HCT116 (cell line): ENCODE measurements around the gene FHL3. TPM values are rescaled to one million over a fixed set of nuclear protein-coding genes. Genes with fewer than 3 reads are reported as not detected.

Experiments used
- ATAC-seq: fragments of 200-7000 bp; cut with Tn5 transposase; 2 replicates; pipeline ENCODE4 v1.9.1; 2020; ENCODE audit warnings: mild to moderate bottlenecking, moderate library complexity
- BruUV-seq: library from RNA; stranded (reverse); fragments of 400-500 nt; replicated peaks from 2 replicates; lab custom pipeline; 2021; lab: Mats Ljungman, UMichigan
- CTCF ChIA-PET: fragments of 300-600 bp; sonication (Branson Sonifier 250); formaldehyde crosslinking; loops from one replicate; lab custom pipeline; 2021; ENCODE audit warnings: antibody characterized with exemption; lab: Charles Lee
- POLR2A ChIA-PET: fragments of 300-600, 350-600 bp; sonication (Branson Sonifier 250); formaldehyde crosslinking; loops from one replicate; lab custom pipeline; 2021; ENCODE audit warnings: antibody characterized with exemption; lab: Charles Lee
- RAD21 ChIA-PET, 2 experiments: fragments of 300-600 bp; sonication (Branson Sonifier 250); formaldehyde crosslinking; loops; one replicate each; lab custom pipeline; 2023; ENCODE audit warnings: low total read pairs in 2 of 2; ENCODE audit not compliant: uncharacterized antibody in 2 of 2, unreplicated experiment in 2 of 2, low non-redundant PET in 1 of 2; lab: Charles Lee
- DNase-seq: peaks from one replicate; pipeline ENCODE4 v3.0.0-alpha.2; 2010; ENCODE audit warnings: low read depth, low spot score
- H2AFZ ChIP-seq: fragments of 200-600 bp; shearing (Covaris generic), sonication (generic); 2 replicates; pipeline ENCODE4 v1.6.1; 2017; ENCODE audit warnings: low read depth, mixed run types, mixed read lengths, antibody characterized with exemption, low read length; ENCODE audit not compliant: poor library complexity, severe bottlenecking
- H3K27ac ChIP-seq: 2 replicates; pipeline ENCODE4 v1.5.1; 2012; ENCODE audit warnings: low read depth, low read length
- H3K27me3 ChIP-seq: fragments of 200-600 bp; sonication (generic); 2 replicates; pipeline ENCODE4 v1.6.1; 2016; ENCODE audit warnings: mixed run types, low read length, mixed read lengths; ENCODE audit not compliant: insufficient read depth
- H3K36me3 ChIP-seq, 2 experiments: fragments of 200-500 bp in 1 of 2; fragments of 200-600 bp in 1 of 2; sonication (Bioruptor generic) in 1 of 2; sonication (generic) in 1 of 2; 2 replicates each; pipeline versions ENCODE4 v1.5.1 to v1.6.1; 2014 to 2016; ENCODE audit warnings: low read length in 2 of 2, inconsistent platforms in 1 of 2, mixed read lengths in 1 of 2, mixed run types in 1 of 2; ENCODE audit not compliant: insufficient read depth in 2 of 2, control insufficient read depth in 1 of 2
- H3K4me1 ChIP-seq, 2 experiments: fragments of 200-600 bp in 1 of 2; sonication (generic) in 1 of 2; 2 replicates each; pipeline versions ENCODE4 v1.5.1 to v1.6.1; 2012 to 2017; ENCODE audit warnings: low read length in 2 of 2, inconsistent platforms in 1 of 2, mild to moderate bottlenecking in 1 of 2, mixed read lengths in 1 of 2, mixed run types in 1 of 2, moderate library complexity in 1 of 2; ENCODE audit not compliant: insufficient read depth in 2 of 2, control insufficient read depth in 1 of 2
- H3K4me2 ChIP-seq: fragments of 200-600 bp; sonication (generic); 2 replicates; pipeline ENCODE4 v1.6.1; 2017; ENCODE audit warnings: mixed run types, low read length, mixed read lengths
- H3K4me3 ChIP-seq, 2 experiments: fragments of 200-600 bp in 1 of 2; sonication (generic) in 1 of 2; replicated peaks in 1 of 2; 2 replicates each; pipeline ENCODE4 v1.5.1; 2011 to 2016; ENCODE audit warnings: low read length in 2 of 2, control low read depth in 1 of 2, low read depth in 1 of 2, mild to moderate bottlenecking in 1 of 2, mixed read lengths in 1 of 2, mixed run types in 1 of 2
- H3K79me2 ChIP-seq: fragments of 200-600 bp; sonication (generic); 2 replicates; pipeline ENCODE4 v1.6.1; 2017; ENCODE audit warnings: mild to moderate bottlenecking, mixed run types, low read length, moderate library complexity, mixed read lengths; ENCODE audit not compliant: insufficient read depth
- H3K9ac ChIP-seq: fragments of 200-600 bp; sonication (generic); 2 replicates; pipeline ENCODE4 v1.6.1; 2016; ENCODE audit warnings: low read length, mixed read lengths
- H3K9me2 ChIP-seq: fragments of 200-600 bp; sonication (generic), shearing (Covaris generic); 2 replicates; pipeline ENCODE4 v1.6.1; 2017; ENCODE audit warnings: mixed run types, mild to moderate bottlenecking, moderate library complexity; ENCODE audit not compliant: insufficient read depth
- H3K9me3 ChIP-seq, 2 experiments: fragments of 200-500 bp in 1 of 2; fragments of 200-600 bp in 1 of 2; sonication (Bioruptor generic) in 1 of 2; sonication (generic) in 1 of 2; 2 replicates each; pipeline ENCODE4 v1.6.1; 2014 to 2017; ENCODE audit warnings: low read length in 2 of 2, mixed read lengths in 2 of 2, inconsistent platforms in 1 of 2, low read depth in 1 of 2, mild to moderate bottlenecking in 1 of 2, mixed run types in 1 of 2, moderate library complexity in 1 of 2; ENCODE audit not compliant: control insufficient read depth in 1 of 2, insufficient read depth in 1 of 2
- H4K20me1 ChIP-seq: fragments of 200-600 bp; sonication (generic), shearing (Covaris generic); 2 replicates; pipeline ENCODE4 v1.6.1; 2017; ENCODE audit warnings: mixed run types, mild to moderate bottlenecking, moderate library complexity; ENCODE audit not compliant: insufficient read depth
- CBX3 ChIP-seq: IDR thresholded peaks from 2 replicates; pipeline ENCODE4 v1.6.1; 2012; ENCODE audit warnings: low read depth
- CEBPB ChIP-seq: IDR thresholded peaks from 2 replicates; pipeline ENCODE4 v1.6.1; 2012; ENCODE audit warnings: low read depth
- EGR1 ChIP-seq: IDR thresholded peaks from 2 replicates; pipeline ENCODE4 v1.6.1; 2012; ENCODE audit warnings: low read depth
- ELF1 ChIP-seq: IDR thresholded peaks from 2 replicates; pipeline ENCODE4 v1.6.1; 2012; ENCODE audit warnings: low read depth, borderline replicate concordance
- EZH2phosphoT487 ChIP-seq: fragments of 200-600 bp; IDR thresholded peaks from 2 replicates; pipeline ENCODE4 v1.6.1; 2018; ENCODE audit warnings: antibody characterized with exemption, borderline replicate concordance
- JUND ChIP-seq: IDR thresholded peaks from 2 replicates; pipeline ENCODE4 v1.6.1; 2012
- POLR2A ChIP-seq: IDR thresholded peaks from 2 replicates; pipeline ENCODE4 v1.7.0; 2011; ENCODE audit warnings: borderline replicate concordance; ENCODE audit not compliant: insufficient read depth, insufficient read length; ENCODE audit errors: extremely low read depth
- POLR2AphosphoS5 ChIP-seq: IDR thresholded peaks from 2 replicates; pipeline ENCODE4 v1.6.1; 2011; ENCODE audit warnings: mild to moderate bottlenecking, low read depth, low read length, moderate library complexity
- SRF ChIP-seq: IDR thresholded peaks from 2 replicates; pipeline ENCODE4 v1.6.1; 2012; ENCODE audit warnings: low read depth
- TCF7L2 ChIP-seq: IDR thresholded peaks from 2 replicates; pipeline ENCODE4 v1.7.0; 2011; ENCODE audit warnings: borderline replicate concordance, inconsistent platforms; ENCODE audit not compliant: insufficient read depth, insufficient read length; ENCODE audit errors: extremely low read depth
- YY1 ChIP-seq: IDR thresholded peaks from 2 replicates; pipeline ENCODE4 v1.6.1; 2011; ENCODE audit warnings: low read length, low read depth, moderate library complexity, mild to moderate bottlenecking; ENCODE audit not compliant: insufficient replicate concordance; ENCODE audit errors: extremely low read depth
- ZFX ChIP-seq: fragments of 450-650 bp; IDR thresholded peaks from 2 replicates; pipeline ENCODE4 v1.6.1; 2017
- intact Hi-C: fragments of 100-400 bp; cut with micrococcal nuclease; formaldehyde crosslinking; loops from 2 replicates; pipeline ENCODE4 v1.10.0; 2022
- total RNA-seq: library from RNA; stranded (reverse); gene quantifications from one replicate; pipeline ENCODE4 v1.2.1, GENCODE V29; 2021; ENCODE audit not compliant: unreplicated experiment
- TF ChIP-seq, protein P1 (sequence below), 3 experiments: fragments of 200-600 bp in 1 of 3; sonication (generic) in 1 of 3; IDR thresholded peaks in 2 of 3; conservative IDR thresholded peaks in 1 of 3; 2 replicates each; pipeline ENCODE4 v1.5.1; 2012 to 2017; ENCODE audit warnings: low read depth in 2 of 3, low read length in 2 of 3, antibody characterized with exemption in 1 of 3, borderline replicate concordance in 1 of 3, control low read depth in 1 of 3, mild to moderate bottlenecking in 1 of 3, mixed read lengths in 1 of 3, mixed run types in 1 of 3, moderate library complexity in 1 of 3; ENCODE audit not compliant: insufficient read depth in 1 of 3
- TF ChIP-seq, protein P2 (sequence below): IDR thresholded peaks from 2 replicates; pipeline ENCODE4 v1.6.1; 2012

Gene FHL3
- total RNA-seq, 1 experiment from 2014 or later = 22.5 TPM

DNA sequence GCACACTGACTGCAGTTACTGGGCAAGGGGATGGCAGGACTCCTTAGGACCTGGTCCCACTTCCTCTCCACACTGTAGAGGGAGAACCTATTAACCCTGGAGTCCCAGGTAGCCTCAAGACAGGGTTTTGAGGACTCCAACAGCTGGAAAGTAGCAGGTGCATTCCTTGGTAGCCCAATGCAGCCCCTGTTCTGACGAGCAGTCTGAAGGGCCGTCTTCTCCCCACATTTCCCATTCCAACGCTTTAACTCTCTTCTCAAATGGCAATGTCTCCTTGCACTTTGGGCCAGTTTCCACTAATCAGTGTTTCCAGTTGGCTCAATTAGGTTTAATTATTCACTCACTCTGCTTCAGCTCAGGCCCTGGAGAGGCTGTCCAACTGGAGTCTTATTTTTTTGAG is 49.6 kb downstream of the FHL3 start:
- no peaks in the 10 kb centered on the region for H3K9me2 ChIP-seq
- TF ChIP-seq CEBPB = no peak
- no peak for TF ChIP-seq TCF7L2
- no peak for TF ChIP-seq JUND
- TF ChIP-seq SRF = no peak
- TF ChIP-seq ZFX = no peak
- TF ChIP-seq YY1 = no peak
- no peak for TF ChIP-seq EGR1
- no peak for TF ChIP-seq POLR2AphosphoS5
- TF ChIP-seq, protein P1, sequence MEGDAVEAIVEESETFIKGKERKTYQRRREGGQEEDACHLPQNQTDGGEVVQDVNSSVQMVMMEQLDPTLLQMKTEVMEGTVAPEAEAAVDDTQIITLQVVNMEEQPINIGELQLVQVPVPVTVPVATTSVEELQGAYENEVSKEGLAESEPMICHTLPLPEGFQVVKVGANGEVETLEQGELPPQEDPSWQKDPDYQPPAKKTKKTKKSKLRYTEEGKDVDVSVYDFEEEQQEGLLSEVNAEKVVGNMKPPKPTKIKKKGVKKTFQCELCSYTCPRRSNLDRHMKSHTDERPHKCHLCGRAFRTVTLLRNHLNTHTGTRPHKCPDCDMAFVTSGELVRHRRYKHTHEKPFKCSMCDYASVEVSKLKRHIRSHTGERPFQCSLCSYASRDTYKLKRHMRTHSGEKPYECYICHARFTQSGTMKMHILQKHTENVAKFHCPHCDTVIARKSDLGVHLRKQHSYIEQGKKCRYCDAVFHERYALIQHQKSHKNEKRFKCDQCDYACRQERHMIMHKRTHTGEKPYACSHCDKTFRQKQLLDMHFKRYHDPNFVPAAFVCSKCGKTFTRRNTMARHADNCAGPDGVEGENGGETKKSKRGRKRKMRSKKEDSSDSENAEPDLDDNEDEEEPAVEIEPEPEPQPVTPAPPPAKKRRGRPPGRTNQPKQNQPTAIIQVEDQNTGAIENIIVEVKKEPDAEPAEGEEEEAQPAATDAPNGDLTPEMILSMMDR (IDR thresholded peaks at IDR 0.05 in 2 of 3, conservative IDR thresholded peaks at IDR 0.05 in 1 of 3; ENCODE audit: borderline replicate concordance in 1 of 3, insufficient read depth in 1 of 3, low read depth in 2 of 3, low read length in 2 of 3) = no peak
- TF ChIP-seq, protein P2, sequence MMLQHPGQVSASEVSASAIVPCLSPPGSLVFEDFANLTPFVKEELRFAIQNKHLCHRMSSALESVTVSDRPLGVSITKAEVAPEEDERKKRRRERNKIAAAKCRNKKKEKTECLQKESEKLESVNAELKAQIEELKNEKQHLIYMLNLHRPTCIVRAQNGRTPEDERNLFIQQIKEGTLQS = no peak
- no peak for TF ChIP-seq POLR2A
- TF ChIP-seq CBX3 = no peak
- no peak for TF ChIP-seq ELF1
- no peak for TF ChIP-seq EZH2phosphoT487
- H3K9me3 ChIP-seq = no peaks in the 10 kb centered on the region
- H3K4me3 ChIP-seq = no peak overlapping the region
- no peak overlapping the region for H2AFZ ChIP-seq
- peaks cover 16 to 29% of the 10 kb centered on the region in 2 experiments; a peak in 3 of 4 replicates for H3K36me3 ChIP-seq
- ATAC-seq (no peak), DNase-seq (no peak)
- H3K27me3 ChIP-seq = no peaks in the 10 kb centered on the region
- no TSS peak for BruUV-seq
- H3K4me2 ChIP-seq = no peak overlapping the region
- no peak overlapping the region for H3K27ac ChIP-seq
- H3K4me1 ChIP-seq = peaks cover 0 to 10% of the 10 kb centered on the region in 2 experiments; a peak in 1 of 4 replicates
- ChIA-PET CTCF (no interaction called here), RAD21 (no interaction called here), POLR2A (no interaction called here)
- intact Hi-C loops = no loop called here
- no peaks in the 10 kb centered on the region for H4K20me1 ChIP-seq
- H3K9ac ChIP-seq = no peak overlapping the region
- H3K79me2 ChIP-seq = no peaks in the 10 kb centered on the region
